Adipocyte (in vitro differentiated cells): ENCODE results near the gene TNFRSF13B.
A peak's percentile ranks its signal among the peaks of the same experiment; 100 is the strongest.
"Not testable (repeated sequence)": the region's sequence is repeated elsewhere in the genome, so short reads cannot be mapped to it uniquely, and the experiment has no call there.

ENCODE experiments used
- DNase-seq: peaks from one replicate; pipeline ENCODE4 v3.0.0-alpha.2; 2015; ENCODE audit warnings: low read depth
- H3K27me3 ChIP-seq: replicated peaks from 2 replicates; pipeline ENCODE4 v1.7.0; 2013; ENCODE audit warnings: mild to moderate bottlenecking, low read length, moderate library complexity; ENCODE audit not compliant: control insufficient read depth, insufficient read depth
- H3K36me3 ChIP-seq: 2 replicates; pipeline ENCODE4 v1.7.0; 2013; ENCODE audit warnings: low read length, mild to moderate bottlenecking, moderate library complexity; ENCODE audit not compliant: control insufficient read depth, insufficient read depth, severe bottlenecking
- H3K4me1 ChIP-seq: 2 replicates; pipeline ENCODE4 v1.7.0; 2013; ENCODE audit warnings: mild to moderate bottlenecking, low read length, moderate library complexity; ENCODE audit not compliant: control insufficient read depth, insufficient read depth
- H3K4me3 ChIP-seq: 2 replicates; pipeline ENCODE4 v1.7.0; 2013; ENCODE audit warnings: mild to moderate bottlenecking, low read length, moderate library complexity
- H3K9ac ChIP-seq: 2 replicates; pipeline ENCODE4 v1.7.0; 2013; ENCODE audit warnings: mild to moderate bottlenecking, low read length, moderate library complexity
- H3K9me3 ChIP-seq: 2 replicates; pipeline ENCODE4 v1.7.0; 2013; ENCODE audit warnings: mild to moderate bottlenecking, low read length, moderate library complexity; ENCODE audit not compliant: control insufficient read depth

Gene TNFRSF13B

DNA sequence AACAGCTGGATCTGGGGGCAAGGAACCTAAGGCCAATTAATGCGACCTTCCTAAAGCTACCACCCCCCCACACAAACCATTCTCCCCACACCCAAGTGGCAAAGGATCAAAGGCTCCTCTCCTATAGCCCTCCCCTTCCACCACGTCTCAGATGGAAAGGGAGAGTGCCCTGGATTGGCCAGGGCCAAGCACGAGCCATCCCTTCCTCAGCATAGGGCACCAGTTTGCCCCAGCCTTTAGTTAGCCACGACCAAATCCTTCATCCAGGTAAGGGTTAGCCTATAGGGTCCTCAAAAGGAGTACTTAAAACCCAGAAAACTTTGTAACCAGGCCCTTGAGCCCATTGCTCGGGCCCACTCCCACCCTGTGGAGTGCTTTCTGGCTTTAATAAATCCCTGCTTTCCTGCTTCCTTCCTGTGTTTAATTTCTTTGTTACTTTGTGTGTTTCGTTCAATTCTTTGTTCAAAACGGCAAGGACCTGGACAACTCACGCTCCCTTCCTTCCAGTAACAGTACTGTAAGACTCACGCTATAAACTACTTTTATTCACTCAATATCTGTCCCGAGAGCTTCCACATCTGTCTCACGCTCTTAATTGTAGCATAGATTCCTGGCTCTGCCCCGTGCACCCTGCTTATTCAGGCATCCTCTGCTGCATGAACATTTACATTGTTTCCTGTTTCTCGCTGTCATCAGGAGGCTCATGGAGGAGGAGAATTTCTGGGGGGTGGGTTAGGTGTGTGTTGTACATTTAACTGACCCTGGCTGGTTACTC is 62.3 kb downstream of the TNFRSF13B start:
- Histone ChIP-seq H3K9me3 (no peaks in the 10 kb centered on the region), H3K4me3 (no peak overlapping the region), H3K36me3 (no peaks in the 10 kb centered on the region), H3K4me1 (peaks cover 9% of the 10 kb centered on the region), H3K27me3 (peaks cover 31% of the 10 kb centered on the region), H3K9ac (no peak overlapping the region)
- no peak for DNase-seq

DNA sequence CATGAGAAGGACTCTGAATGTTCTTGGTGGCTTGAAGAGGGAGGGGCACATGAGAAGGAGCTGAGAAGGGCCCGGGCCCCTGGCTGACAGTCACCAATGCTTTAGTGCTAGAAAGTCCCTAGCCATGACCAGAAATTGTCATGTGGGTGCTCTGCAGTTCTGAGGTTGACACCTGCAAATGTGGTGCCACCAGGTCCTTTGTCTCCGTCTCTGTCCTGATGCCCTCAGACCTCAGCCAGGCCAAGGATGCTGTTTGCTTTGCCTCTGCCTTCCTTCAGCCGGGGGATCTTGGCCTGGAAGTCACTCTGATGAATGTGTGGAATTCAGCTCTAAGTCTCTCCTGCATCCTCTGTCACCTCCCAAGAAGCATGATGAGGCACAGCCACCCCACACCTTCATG is 63.6 kb downstream of the TNFRSF13B start:
- no peak overlapping the region for H3K4me3 ChIP-seq
- no peaks in the 10 kb centered on the region for H3K9me3 ChIP-seq
- no peaks in the 10 kb centered on the region for H3K36me3 ChIP-seq
- DNase-seq = no peak
- peaks cover 31% of the 10 kb centered on the region for H3K27me3 ChIP-seq
- H3K9ac ChIP-seq = no peak overlapping the region
- H3K4me1 ChIP-seq = peaks cover 12% of the 10 kb centered on the region

DNA sequence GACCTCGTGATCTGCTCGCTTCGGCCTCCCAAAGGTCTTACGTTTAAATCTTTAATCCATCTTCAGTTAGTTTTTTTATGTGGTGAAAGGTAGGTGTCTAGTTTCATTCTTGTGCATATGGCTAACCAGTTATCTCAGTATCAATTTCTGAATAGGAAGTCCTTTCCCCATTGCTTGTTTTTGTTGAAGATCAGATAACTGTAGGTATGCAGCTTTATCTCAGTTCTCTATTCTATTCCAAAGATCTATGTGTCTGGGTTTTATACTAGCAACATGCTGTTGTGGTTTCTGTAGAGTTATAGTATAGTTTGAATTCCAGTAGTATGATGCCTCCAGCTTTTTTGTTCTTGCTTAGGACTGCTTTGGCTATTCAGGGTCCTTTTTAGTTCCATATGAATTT is 65.2 kb downstream of the TNFRSF13B start:
- Histone ChIP-seq H3K4me3 (no peak overlapping the region), H3K9ac (no peak overlapping the region), H3K27me3 (peaks cover 24% of the 10 kb centered on the region), H3K4me1 (peaks cover 12% of the 10 kb centered on the region), H3K9me3 (no peaks in the 10 kb centered on the region), H3K36me3 (no peaks in the 10 kb centered on the region)
- DNase-seq = peak; percentile 32

- peak; percentile 73 for DNase-seq
- H3K4me1 ChIP-seq = peaks cover 12% of the 10 kb centered on the region
- no peak overlapping the region for H3K9ac ChIP-seq
- no peaks in the 10 kb centered on the region for H3K9me3 ChIP-seq
- no peaks in the 10 kb centered on the region for H3K36me3 ChIP-seq
- no peak overlapping the region for H3K4me3 ChIP-seq
- H3K27me3 ChIP-seq = peaks cover 29% of the 10 kb centered on the region
These were observed 66.2 kb downstream of the TNFRSF13B start for GRCh38 chr17:16905593-16906191.

DNA sequence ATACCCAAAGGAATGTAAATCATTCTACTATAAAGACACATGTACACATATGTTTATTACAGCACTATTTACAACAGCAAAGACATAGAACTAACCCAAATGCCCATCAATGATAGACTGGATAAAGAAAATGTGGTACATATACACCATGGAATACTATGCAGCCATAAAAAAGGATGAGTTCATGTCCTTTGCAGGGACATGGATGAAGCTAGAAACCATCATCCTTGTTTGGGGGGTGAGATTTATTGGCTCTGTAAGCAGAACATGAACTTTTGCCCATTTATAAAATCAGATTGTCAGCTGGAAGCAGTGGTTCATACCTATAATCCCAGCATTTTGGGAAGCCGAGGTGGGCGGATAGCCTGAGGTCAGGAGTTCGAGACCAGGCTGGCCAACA is 68.8 kb downstream of the TNFRSF13B start:
- H3K4me1 ChIP-seq = peaks cover 12% of the 10 kb centered on the region
- not testable (repeated sequence) for H3K9ac ChIP-seq

GRCh38 chr17:16900288-16900882 is 71.5 kb downstream of the TNFRSF13B start:
- H3K4me3 ChIP-seq = no peak overlapping the region
- no peak overlapping the region for H3K9ac ChIP-seq
- no peak for DNase-seq
- H3K36me3 ChIP-seq = no peaks in the 10 kb centered on the region
- peaks cover 9% of the 10 kb centered on the region for H3K4me1 ChIP-seq
- peaks cover 17% of the 10 kb centered on the region for H3K27me3 ChIP-seq
- H3K9me3 ChIP-seq = no peaks in the 10 kb centered on the region

More for the DNA sequence above, 68.8 kb downstream of the TNFRSF13B start:
- DNase-seq, H3K36me3 ChIP-seq, H3K4me3 ChIP-seq, H3K9me3 ChIP-seq: not testable (repeated sequence)
- peaks cover 17% of the 10 kb centered on the region for H3K27me3 ChIP-seq

DNA sequence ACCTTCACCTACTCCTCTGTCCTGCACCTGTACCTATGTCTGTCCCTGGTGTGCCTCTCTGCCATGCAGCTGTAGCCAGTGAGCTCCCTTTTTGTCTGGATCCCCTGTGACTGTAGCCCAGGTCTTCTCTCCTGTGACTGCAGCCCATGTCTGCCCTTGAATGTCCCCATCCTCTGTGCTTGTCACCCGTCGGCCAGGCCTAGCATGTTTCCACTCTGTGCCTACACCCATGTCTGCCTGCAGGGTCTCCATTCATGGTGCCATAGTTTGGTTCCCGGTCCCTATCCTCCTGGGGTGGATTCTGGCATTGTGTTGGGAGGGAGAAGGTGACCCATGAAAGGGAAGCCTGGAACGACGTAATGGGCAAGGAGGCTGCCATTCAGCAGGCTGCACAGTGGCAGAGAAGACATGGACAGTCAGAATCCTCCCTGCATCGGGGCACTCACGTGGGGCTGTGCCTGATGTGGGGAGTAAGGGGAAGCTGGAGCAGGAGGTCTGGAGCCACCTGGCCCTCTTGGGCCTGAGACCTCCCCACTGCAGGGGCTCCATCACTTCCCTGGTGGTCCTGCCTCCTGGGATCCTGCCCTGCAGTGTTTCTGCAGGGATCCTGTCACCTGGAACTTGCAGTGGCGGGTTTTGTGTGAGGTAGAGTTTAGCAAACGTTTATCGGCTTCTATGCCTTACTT is 74.6 kb downstream of the TNFRSF13B start:
- not testable (repeated sequence) for H3K9me3 ChIP-seq, H3K9ac ChIP-seq, DNase-seq, H3K36me3 ChIP-seq, H3K4me3 ChIP-seq, H3K4me1 ChIP-seq
- H3K27me3 ChIP-seq = peaks cover 17% of the 10 kb centered on the region

GRCh38 chr17:16896235-16896634 is 75.7 kb downstream of the TNFRSF13B start:
- H3K9ac ChIP-seq, H3K36me3 ChIP-seq, H3K4me1 ChIP-seq, DNase-seq, H3K4me3 ChIP-seq, H3K9me3 ChIP-seq: not testable (repeated sequence)
- H3K27me3 ChIP-seq = peaks cover 10% of the 10 kb centered on the region

DNA sequence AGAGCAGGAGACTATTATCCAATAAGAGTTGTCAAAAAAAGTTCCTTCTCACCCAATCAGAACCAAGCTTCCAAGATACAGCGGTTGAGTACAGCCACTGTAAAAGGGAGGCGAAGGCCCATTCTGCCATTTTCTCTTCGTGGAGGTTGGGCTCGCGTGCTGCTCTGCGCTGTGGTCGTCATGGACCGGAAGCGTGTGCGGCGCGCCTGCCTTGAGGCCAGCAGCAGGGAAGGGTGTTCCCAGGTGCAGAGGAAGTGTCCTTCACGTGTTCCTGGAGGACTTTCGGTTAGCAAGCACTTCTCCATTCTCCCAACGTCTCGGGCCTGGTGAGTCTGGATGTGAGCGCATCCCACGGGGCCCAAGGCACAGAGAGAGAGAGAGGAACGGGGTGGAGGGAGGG is 78.4 kb downstream of the TNFRSF13B start:
- H3K4me1 ChIP-seq, H3K4me3 ChIP-seq, H3K9me3 ChIP-seq, H3K27me3 ChIP-seq, H3K36me3 ChIP-seq, DNase-seq, H3K9ac ChIP-seq: not testable (repeated sequence)

GRCh38 chr17:16892876-16893454 is 79.0 kb downstream of the TNFRSF13B start:
- not testable (repeated sequence) for H3K4me3 ChIP-seq, H3K9ac ChIP-seq, H3K36me3 ChIP-seq, H3K4me1 ChIP-seq, DNase-seq, H3K9me3 ChIP-seq, H3K27me3 ChIP-seq

DNA sequence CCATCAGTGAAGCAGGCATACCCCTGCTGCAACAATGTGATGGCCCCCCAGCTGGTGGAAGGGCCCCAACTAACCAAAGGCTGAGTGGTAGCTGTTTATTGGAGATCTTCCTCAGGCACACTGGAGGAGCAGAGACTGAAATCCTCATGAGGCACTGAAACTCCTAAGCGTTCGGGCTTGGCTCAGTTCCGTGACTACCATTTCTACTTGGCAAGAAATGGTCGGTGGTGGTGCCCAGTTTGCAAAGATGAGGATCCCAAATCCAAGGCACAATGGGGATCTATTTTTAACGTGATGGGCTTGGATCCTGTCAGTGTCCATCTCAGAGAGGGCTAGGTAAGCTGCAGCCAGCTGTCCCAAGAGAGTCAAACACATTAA is 82.8 kb downstream of the TNFRSF13B start:
- Histone ChIP-seq H3K4me3 (no peak overlapping the region), H3K36me3 (no peaks in the 10 kb centered on the region), H3K9me3 (no peaks in the 10 kb centered on the region), H3K4me1 (peaks cover 5% of the 10 kb centered on the region), H3K9ac (no peak overlapping the region), H3K27me3 (no peaks in the 10 kb centered on the region)
- DNase-seq = no peak
